Mammary epithelial cell (primary cell): ENCODE results near the gene USP11.

Experiments used
- EZH2 ChIP-seq: IDR thresholded peaks from 2 replicates; pipeline ENCODE4 v1.6.1; 2012; ENCODE audit warnings: low read length, inconsistent platforms, borderline replicate concordance
- TF ChIP-seq, protein P1 (sequence below), 2 donors: IDR thresholded peaks in 1 of 2; conservative IDR thresholded peaks in 1 of 2; 2 replicates each; pipeline ENCODE4 v1.5.1; 2011 to 2012; ENCODE audit warnings: inconsistent platforms in 2 of 2, low read length in 2 of 2, mild to moderate bottlenecking in 2 of 2, control low read depth in 1 of 2, low read depth in 1 of 2; ENCODE audit not compliant: insufficient read depth in 1 of 2; ENCODE audit errors: extremely low read depth in 1 of 2

- TF ChIP-seq, protein P1, sequence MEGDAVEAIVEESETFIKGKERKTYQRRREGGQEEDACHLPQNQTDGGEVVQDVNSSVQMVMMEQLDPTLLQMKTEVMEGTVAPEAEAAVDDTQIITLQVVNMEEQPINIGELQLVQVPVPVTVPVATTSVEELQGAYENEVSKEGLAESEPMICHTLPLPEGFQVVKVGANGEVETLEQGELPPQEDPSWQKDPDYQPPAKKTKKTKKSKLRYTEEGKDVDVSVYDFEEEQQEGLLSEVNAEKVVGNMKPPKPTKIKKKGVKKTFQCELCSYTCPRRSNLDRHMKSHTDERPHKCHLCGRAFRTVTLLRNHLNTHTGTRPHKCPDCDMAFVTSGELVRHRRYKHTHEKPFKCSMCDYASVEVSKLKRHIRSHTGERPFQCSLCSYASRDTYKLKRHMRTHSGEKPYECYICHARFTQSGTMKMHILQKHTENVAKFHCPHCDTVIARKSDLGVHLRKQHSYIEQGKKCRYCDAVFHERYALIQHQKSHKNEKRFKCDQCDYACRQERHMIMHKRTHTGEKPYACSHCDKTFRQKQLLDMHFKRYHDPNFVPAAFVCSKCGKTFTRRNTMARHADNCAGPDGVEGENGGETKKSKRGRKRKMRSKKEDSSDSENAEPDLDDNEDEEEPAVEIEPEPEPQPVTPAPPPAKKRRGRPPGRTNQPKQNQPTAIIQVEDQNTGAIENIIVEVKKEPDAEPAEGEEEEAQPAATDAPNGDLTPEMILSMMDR (conservative IDR thresholded peaks at IDR 0.05 in 1 of 2, IDR thresholded peaks at IDR 0.05 in 1 of 2; ENCODE audit: extremely low read depth in 1 of 2, insufficient read depth in 1 of 2, low read depth in 1 of 2, low read length in 2 of 2), result no peak
- TF ChIP-seq EZH2, result no peak
Measured at GRCh38 chrX:47210661-47211425, 22.0 kb upstream of the USP11 start.
